Caco-2 (cell line): ENCODE data around the gene DBF4B. TPM values are rescaled to one million over a fixed set of nuclear protein-coding genes. Genes with fewer than 3 reads are reported as not detected.
"Not testable (repeated sequence)": the region's sequence is repeated elsewhere in the genome, so short reads cannot be mapped to it uniquely, and the experiment has no call there.

Experiments
- BruUV-seq: library from RNA; stranded (reverse); fragments of 400-500 nt; replicated peaks from 2 replicates; lab custom pipeline; 2021; lab: Mats Ljungman, UMichigan
- CTCF ChIA-PET: fragments of 300-600 bp; sonication (Branson Sonifier 250); formaldehyde crosslinking; loops from one replicate; lab custom pipeline; 2022; ENCODE audit warnings: antibody characterized with exemption; lab: Charles Lee
- POLR2A ChIA-PET: fragments of 300-600 bp; sonication (Branson Sonifier 250); formaldehyde crosslinking; loops from one replicate; lab custom pipeline; 2022; ENCODE audit warnings: antibody characterized with exemption; lab: Charles Lee
- DNase-seq, 2 experiments: peaks; one replicate each; pipeline versions ENCODE4 v3.0.0 to v3.0.0-alpha.2; 2020 to 2022
- H3K27me3 ChIP-seq: replicated peaks from 2 replicates; pipeline ENCODE4 v1.6.0; 2011; ENCODE audit warnings: low read length; ENCODE audit not compliant: control insufficient read depth, insufficient read depth
- H3K36me3 ChIP-seq: 2 replicates; pipeline ENCODE4 v1.5.1; 2011; ENCODE audit warnings: low read length; ENCODE audit not compliant: control insufficient read depth, insufficient read depth
- H3K4me1 ChIP-seq: fragments of 250-450 bp; sonication (Bioruptor Pico); 2 replicates; pipeline ENCODE4 v1.5.1; 2020; ENCODE audit warnings: mild to moderate bottlenecking
- H3K4me3 ChIP-seq: 2 replicates; pipeline ENCODE4 v1.5.1; 2011; ENCODE audit warnings: low read depth, mild to moderate bottlenecking, control low read depth, low read length
- H3K9me3 ChIP-seq: fragments of 250-450 bp; sonication (Bioruptor Pico); 2 replicates; pipeline ENCODE4 v1.5.1; 2020; ENCODE audit warnings: mild to moderate bottlenecking, moderate library complexity
- H3K27ac Mint-ChIP-seq: one replicate; pipeline ENCODE4 v1.8.0; 2022; ENCODE audit warnings: mixed read lengths; ENCODE audit not compliant: unreplicated experiment
- H3K27me3 Mint-ChIP-seq: one replicate; pipeline ENCODE4 v1.8.0; 2022; ENCODE audit warnings: mixed read lengths; ENCODE audit not compliant: insufficient read depth, unreplicated experiment
- H3K36me3 Mint-ChIP-seq: one replicate; pipeline ENCODE4 v1.8.0; 2022; ENCODE audit warnings: mild to moderate bottlenecking, mixed read lengths; ENCODE audit not compliant: insufficient read depth, unreplicated experiment
- H3K4me1 Mint-ChIP-seq: one replicate; pipeline ENCODE4 v1.8.0; 2022; ENCODE audit warnings: low read depth, mixed read lengths; ENCODE audit not compliant: unreplicated experiment
- H3K4me3 Mint-ChIP-seq: one replicate; pipeline ENCODE4 v1.8.0; 2022; ENCODE audit warnings: mild to moderate bottlenecking, moderate library complexity, mixed read lengths; ENCODE audit not compliant: unreplicated experiment
- H3K9me3 Mint-ChIP-seq: one replicate; pipeline ENCODE4 v1.8.0; 2022; ENCODE audit warnings: mixed read lengths; ENCODE audit not compliant: unreplicated experiment
- CTCF ChIP-seq, 2 experiments: fragments of 200-600 bp in 1 of 2; IDR thresholded peaks; 1 replicate in 1 of 2; 2 replicates in 1 of 2; pipeline versions ENCODE4 v1.5.1 to v1.8.0; 2011 to 2022; ENCODE audit warnings: antibody characterized with exemption in 1 of 2, control low read depth in 1 of 2, inconsistent platforms in 1 of 2, low read depth in 1 of 2, low read length in 1 of 2, mild to moderate bottlenecking in 1 of 2, moderate library complexity in 1 of 2; ENCODE audit not compliant: insufficient read depth in 1 of 2, severe bottlenecking in 1 of 2, unreplicated experiment in 1 of 2
- intact Hi-C: fragments of 100-400 bp; cut with micrococcal nuclease; formaldehyde crosslinking; loops from one replicate; pipeline ENCODE4 v1.10.0; 2022; ENCODE audit not compliant: unreplicated experiment
- total RNA-seq: library from RNA; stranded (reverse); gene quantifications from 2 replicates; pipeline ENCODE4 v1.2.3, GENCODE V29; 2022

The DBF4B gene
- total RNA-seq, 1 experiment from 2014 or later, result 34.2 TPM

- not testable (repeated sequence) for H3K9me3 ChIP-seq, H3K9me3 Mint-ChIP-seq, H3K27me3 Mint-ChIP-seq, BruUV-seq, H3K27me3 ChIP-seq, H3K36me3 ChIP-seq, H3K4me1 ChIP-seq, H3K4me1 Mint-ChIP-seq
- DNase-seq, result peak; percentile 56 to 60
- Mint-ChIP-seq H3K27ac (peak overlapping the region; percentile 99), H3K36me3 (peaks cover 28% of the 10 kb centered on the region), H3K4me3 (peak overlapping the region; percentile 100)
- ChIA-PET CTCF (interaction anchor here (0.6 to 2.1 kb wide), 4 partner anchors 9 to 107 kb away, joined by 3 to 7 read pairs (median 4); partner anchors contain the start of gene DBF4B), POLR2A (interaction anchor here (0.5 to 1.2 kb wide), 2 partner anchors 38 to 83 kb away, joined by 3 to 4 read pairs; no protein-coding TSS in a partner anchor)
- H3K4me3 ChIP-seq, result peak overlapping the region; percentile 74
- intact Hi-C loops, result loop anchor here (1.0 kb wide), 1 partner anchor 17 kb away; the partner anchor contains the start of gene DBF4B
- TF ChIP-seq CTCF (IDR thresholded peaks at IDR 0.05; ENCODE audit: insufficient read depth in 1 of 2, low read depth in 1 of 2, low read length in 1 of 2, severe bottlenecking in 1 of 2, unreplicated experiment in 1 of 2), result peak; percentile 14 to 36
Measured at GRCh38 chr17:44690746-44691306, 17.6 kb upstream of the DBF4B start.

- ChIA-PET CTCF (no interaction called here), POLR2A (no interaction called here)
- Mint-ChIP-seq H3K27ac (no peak overlapping the region), H3K4me1 (no peaks in the 10 kb centered on the region), H3K9me3 (no peaks in the 10 kb centered on the region), H3K27me3 (no peaks in the 10 kb centered on the region), H3K36me3 (peaks cover 15% of the 10 kb centered on the region), H3K4me3 (no peak overlapping the region)
- Histone ChIP-seq H3K4me3 (no peak overlapping the region), H3K27me3 (no peaks in the 10 kb centered on the region), H3K9me3 (no peaks in the 10 kb centered on the region), H3K4me1 (0 out of 2 replicates have a peak, but pooled peaks cover 3% of the 10 kb centered on the region), H3K36me3 (no peaks in the 10 kb centered on the region)
- no TSS peak for BruUV-seq
- intact Hi-C loops, result no loop called here
- no peak for DNase-seq
- TF ChIP-seq CTCF (IDR thresholded peaks at IDR 0.05; ENCODE audit: insufficient read depth in 1 of 2, low read depth in 1 of 2, low read length in 1 of 2, severe bottlenecking in 1 of 2, unreplicated experiment in 1 of 2), result no peak
Measured at GRCh38 chr17:44693609-44694008, 14.9 kb upstream of the DBF4B start.

- BruUV-seq, H3K9me3 ChIP-seq, POLR2A ChIA-PET, H3K4me3 Mint-ChIP-seq, H3K4me1 Mint-ChIP-seq, H3K27ac Mint-ChIP-seq, H3K4me1 ChIP-seq, H3K36me3 Mint-ChIP-seq, H3K27me3 Mint-ChIP-seq, H3K9me3 Mint-ChIP-seq, H3K4me3 ChIP-seq, CTCF ChIA-PET, H3K27me3 ChIP-seq, H3K36me3 ChIP-seq, intact Hi-C loops, DNase-seq: not testable (repeated sequence)
Measured at GRCh38 chr17:44700288-44700687, 8.2 kb upstream of the DBF4B start.
